SK-N-SH treated with all-trans-retinoic acid at 6 μM for 48 hours (cell line): Measurements from ENCODE around the gene DGKI.
A peak's percentile ranks its signal among the peaks of the same experiment; 100 is the strongest.

Source experiments
- ATAC-seq: fragments of 200-7000 bp; cut with Tn5 transposase; 3 replicates; pipeline ENCODE4 v1.9.1; 2020; ENCODE audit warnings: mild to moderate bottlenecking, moderate library complexity
- BACH2 ChIP-seq: fragments of 250-450 bp; sonication (Bioruptor Pico); IDR thresholded peaks from 2 replicates; pipeline ENCODE4 v1.9.0; 2021; ENCODE audit warnings: mild to moderate bottlenecking, borderline replicate concordance
- CSDC2 ChIP-seq: fragments of 250-450 bp; sonication (Bioruptor Pico); IDR thresholded peaks from 2 replicates; pipeline ENCODE4 v1.5.0; 2020; ENCODE audit warnings: mild to moderate bottlenecking, moderate library complexity
- RARB ChIP-seq: fragments of 250-450 bp; sonication (Bioruptor Pico); IDR thresholded peaks from 2 replicates; pipeline ENCODE4 v1.8.0; 2021; ENCODE audit warnings: mild to moderate bottlenecking, moderate library complexity
- SNAI2 ChIP-seq: fragments of 250-450 bp; sonication (Bioruptor Pico); IDR thresholded peaks from 2 replicates; pipeline ENCODE4 v1.5.0; 2020; ENCODE audit warnings: mild to moderate bottlenecking, moderate library complexity
- TOX ChIP-seq: fragments of 250-450 bp; sonication (Bioruptor Pico); IDR thresholded peaks from 2 replicates; pipeline ENCODE4 v1.8.0; 2021; ENCODE audit warnings: mild to moderate bottlenecking, moderate library complexity, borderline replicate concordance
- ZFP3 ChIP-seq: fragments of 250-450 bp; sonication (Bioruptor Pico); IDR thresholded peaks from 2 replicates; pipeline ENCODE4 v1.5.0; 2020; ENCODE audit warnings: mild to moderate bottlenecking, moderate library complexity
- ZFP30 ChIP-seq: fragments of 450-650 bp; formaldehyde crosslinking; IDR thresholded peaks from 2 replicates; pipeline ENCODE4 v1.5.0; 2022; ENCODE audit warnings: mild to moderate bottlenecking, moderate library complexity
- ZNF565 ChIP-seq: fragments of 450-650 bp; formaldehyde crosslinking; conservative IDR thresholded peaks from 2 replicates; pipeline ENCODE4 v1.5.0; 2020; ENCODE audit warnings: low read depth, mild to moderate bottlenecking, moderate library complexity
- ZNF8 ChIP-seq: fragments of 450-650 bp; formaldehyde crosslinking; IDR thresholded peaks from 2 replicates; pipeline ENCODE4 v1.5.0; 2020; ENCODE audit warnings: mild to moderate bottlenecking, moderate library complexity
- TF ChIP-seq, protein P1 (sequence below): fragments of 250-450 bp; sonication (Bioruptor Pico); IDR thresholded peaks from 2 replicates; pipeline ENCODE4 v1.8.0; 2021; ENCODE audit warnings: low read depth, mild to moderate bottlenecking, moderate library complexity, borderline replicate concordance
- TF ChIP-seq, protein P2 (sequence below): fragments of 250-450 bp; sonication (Bioruptor Pico); IDR thresholded peaks from 2 replicates; pipeline ENCODE4 v1.5.1; 2021; ENCODE audit warnings: mild to moderate bottlenecking, moderate library complexity
- TF ChIP-seq, protein P3 (sequence below): fragments of 250-450 bp; sonication (Bioruptor Pico); IDR thresholded peaks from 2 replicates; pipeline ENCODE4 v1.8.0; 2020; ENCODE audit warnings: mild to moderate bottlenecking, moderate library complexity, borderline replicate concordance
- TF ChIP-seq, protein P4 (sequence below): fragments of 250-450 bp; sonication (Bioruptor Pico); IDR thresholded peaks from 2 replicates; pipeline ENCODE4 v1.5.0; 2020; ENCODE audit warnings: mild to moderate bottlenecking, moderate library complexity

The DGKI gene

DNA sequence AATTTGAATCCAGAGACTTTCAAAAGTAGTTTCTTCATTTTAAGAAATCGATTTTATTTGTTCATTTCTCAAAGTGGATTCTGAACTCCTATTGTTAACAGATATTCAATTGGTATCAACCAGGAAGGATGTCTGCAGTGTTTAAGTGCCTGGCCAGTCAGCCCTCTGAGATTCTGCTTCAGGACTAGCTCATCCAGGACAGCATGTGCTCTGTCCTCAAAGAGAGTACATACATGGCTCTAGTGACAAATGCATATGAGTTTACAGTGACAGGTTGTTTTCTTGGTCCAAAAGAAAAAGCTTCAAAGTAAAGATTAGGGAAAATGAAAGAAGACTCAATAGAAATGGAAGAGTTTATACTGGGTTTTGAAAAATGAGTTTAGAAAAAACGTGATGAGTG is 494.8 kb downstream of the DGKI start (continued):
- TF ChIP-seq ZNF565 (CRISPR knock-in tag): no peak
- TF ChIP-seq, protein P1, sequence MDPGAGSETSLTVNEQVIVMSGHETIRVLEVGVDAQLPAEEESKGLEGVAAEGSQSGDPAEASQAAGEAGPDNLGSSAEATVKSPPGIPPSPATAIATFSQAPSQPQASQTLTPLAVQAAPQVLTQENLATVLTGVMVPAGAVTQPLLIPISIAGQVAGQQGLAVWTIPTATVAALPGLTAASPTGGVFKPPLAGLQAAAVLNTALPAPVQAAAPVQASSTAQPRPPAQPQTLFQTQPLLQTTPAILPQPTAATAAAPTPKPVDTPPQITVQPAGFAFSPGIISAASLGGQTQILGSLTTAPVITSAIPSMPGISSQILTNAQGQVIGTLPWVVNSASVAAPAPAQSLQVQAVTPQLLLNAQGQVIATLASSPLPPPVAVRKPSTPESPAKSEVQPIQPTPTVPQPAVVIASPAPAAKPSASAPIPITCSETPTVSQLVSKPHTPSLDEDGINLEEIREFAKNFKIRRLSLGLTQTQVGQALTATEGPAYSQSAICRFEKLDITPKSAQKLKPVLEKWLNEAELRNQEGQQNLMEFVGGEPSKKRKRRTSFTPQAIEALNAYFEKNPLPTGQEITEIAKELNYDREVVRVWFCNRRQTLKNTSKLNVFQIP (CRISPR knock-in tag): no peak
- no peak for TF ChIP-seq CSDC2 (CRISPR knock-in tag)
- TF ChIP-seq RARB (CRISPR knock-in tag): no peak
- no peak for TF ChIP-seq BACH2 (CRISPR knock-in tag)
- TF ChIP-seq ZNF8 (CRISPR knock-in tag): no peak
- TF ChIP-seq, protein P2, sequence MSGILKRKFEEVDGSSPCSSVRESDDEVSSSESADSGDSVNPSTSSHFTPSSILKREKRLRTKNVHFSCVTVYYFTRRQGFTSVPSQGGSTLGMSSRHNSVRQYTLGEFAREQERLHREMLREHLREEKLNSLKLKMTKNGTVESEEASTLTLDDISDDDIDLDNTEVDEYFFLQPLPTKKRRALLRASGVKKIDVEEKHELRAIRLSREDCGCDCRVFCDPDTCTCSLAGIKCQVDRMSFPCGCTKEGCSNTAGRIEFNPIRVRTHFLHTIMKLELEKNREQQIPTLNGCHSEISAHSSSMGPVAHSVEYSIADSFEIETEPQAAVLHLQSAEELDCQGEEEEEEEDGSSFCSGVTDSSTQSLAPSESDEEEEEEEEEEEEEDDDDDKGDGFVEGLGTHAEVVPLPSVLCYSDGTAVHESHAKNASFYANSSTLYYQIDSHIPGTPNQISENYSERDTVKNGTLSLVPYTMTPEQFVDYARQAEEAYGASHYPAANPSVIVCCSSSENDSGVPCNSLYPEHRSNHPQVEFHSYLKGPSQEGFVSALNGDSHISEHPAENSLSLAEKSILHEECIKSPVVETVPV (CRISPR knock-in tag): no peak

DNA sequence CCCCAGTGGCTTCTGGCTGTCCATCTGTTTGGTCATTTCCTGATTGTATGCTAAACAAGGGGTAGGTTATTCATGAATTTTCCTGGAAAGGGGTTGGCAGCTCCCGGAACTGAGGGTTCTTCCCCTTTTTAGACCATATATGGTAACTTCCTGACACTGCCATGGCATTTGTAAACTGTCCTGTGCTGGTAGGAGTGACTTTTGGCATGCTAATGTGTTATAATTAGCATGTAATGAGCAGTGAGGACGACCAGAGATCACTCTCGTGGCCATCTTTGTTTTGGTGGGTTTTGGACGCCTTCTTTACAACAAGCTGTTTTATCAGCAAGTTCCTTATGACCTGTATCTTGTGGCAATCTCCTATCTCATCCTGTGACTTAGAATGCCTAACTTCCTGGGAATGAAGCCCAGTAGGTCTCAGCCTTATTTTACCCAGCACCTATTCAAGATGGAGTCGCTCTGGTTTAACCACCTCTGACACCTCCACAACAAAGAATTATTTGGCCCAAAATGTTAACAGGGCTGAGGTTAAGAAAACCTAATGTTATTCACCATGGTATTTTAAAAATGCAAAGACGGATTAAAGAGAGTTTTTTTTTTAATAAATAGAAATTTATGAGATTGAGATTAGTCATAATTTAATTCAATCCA is 500.9 kb downstream of the DGKI start:
- no peak for TF ChIP-seq TOX (CRISPR knock-in tag)
- TF ChIP-seq, protein P3, sequence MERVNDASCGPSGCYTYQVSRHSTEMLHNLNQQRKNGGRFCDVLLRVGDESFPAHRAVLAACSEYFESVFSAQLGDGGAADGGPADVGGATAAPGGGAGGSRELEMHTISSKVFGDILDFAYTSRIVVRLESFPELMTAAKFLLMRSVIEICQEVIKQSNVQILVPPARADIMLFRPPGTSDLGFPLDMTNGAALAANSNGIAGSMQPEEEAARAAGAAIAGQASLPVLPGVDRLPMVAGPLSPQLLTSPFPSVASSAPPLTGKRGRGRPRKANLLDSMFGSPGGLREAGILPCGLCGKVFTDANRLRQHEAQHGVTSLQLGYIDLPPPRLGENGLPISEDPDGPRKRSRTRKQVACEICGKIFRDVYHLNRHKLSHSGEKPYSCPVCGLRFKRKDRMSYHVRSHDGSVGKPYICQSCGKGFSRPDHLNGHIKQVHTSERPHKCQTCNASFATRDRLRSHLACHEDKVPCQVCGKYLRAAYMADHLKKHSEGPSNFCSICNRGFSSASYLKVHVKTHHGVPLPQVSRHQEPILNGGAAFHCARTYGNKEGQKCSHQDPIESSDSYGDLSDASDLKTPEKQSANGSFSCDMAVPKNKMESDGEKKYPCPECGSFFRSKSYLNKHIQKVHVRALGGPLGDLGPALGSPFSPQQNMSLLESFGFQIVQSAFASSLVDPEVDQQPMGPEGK (CRISPR knock-in tag): no peak
- TF ChIP-seq, protein P4, sequence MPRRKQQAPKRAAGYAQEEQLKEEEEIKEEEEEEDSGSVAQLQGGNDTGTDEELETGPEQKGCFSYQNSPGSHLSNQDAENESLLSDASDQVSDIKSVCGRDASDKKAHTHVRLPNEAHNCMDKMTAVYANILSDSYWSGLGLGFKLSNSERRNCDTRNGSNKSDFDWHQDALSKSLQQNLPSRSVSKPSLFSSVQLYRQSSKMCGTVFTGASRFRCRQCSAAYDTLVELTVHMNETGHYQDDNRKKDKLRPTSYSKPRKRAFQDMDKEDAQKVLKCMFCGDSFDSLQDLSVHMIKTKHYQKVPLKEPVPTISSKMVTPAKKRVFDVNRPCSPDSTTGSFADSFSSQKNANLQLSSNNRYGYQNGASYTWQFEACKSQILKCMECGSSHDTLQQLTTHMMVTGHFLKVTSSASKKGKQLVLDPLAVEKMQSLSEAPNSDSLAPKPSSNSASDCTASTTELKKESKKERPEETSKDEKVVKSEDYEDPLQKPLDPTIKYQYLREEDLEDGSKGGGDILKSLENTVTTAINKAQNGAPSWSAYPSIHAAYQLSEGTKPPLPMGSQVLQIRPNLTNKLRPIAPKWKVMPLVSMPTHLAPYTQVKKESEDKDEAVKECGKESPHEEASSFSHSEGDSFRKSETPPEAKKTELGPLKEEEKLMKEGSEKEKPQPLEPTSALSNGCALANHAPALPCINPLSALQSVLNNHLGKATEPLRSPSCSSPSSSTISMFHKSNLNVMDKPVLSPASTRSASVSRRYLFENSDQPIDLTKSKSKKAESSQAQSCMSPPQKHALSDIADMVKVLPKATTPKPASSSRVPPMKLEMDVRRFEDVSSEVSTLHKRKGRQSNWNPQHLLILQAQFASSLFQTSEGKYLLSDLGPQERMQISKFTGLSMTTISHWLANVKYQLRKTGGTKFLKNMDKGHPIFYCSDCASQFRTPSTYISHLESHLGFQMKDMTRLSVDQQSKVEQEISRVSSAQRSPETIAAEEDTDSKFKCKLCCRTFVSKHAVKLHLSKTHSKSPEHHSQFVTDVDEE (CRISPR knock-in tag): no peak
- no peak for ATAC-seq

DNA sequence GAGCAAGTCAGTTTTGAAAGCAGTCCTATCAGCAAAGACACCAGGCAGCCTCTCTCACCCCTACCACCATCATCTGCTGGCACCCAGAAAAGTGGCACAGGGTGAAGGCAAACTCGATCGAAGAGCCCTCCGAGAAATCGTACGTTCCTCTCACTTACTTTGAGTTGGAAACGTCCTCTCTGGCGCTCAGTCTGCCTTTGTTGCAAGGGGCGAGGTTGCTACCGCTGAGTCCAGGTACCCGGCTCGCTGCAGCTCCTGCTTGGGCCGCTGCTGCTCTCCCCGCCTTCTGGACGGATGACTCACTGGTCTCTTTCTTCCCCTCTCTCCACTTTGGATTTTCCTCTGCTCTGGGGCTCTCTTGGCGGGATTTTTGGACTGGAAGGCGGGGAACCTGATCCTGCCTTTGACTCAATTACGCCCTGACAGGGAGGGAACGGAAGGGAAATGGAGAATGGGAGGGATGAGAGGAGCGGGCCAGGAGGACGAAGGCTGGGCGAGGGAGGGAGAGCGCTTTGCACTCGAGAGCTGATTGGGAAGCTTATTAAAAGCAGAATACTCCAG is 503.4 kb downstream of the DGKI start, which contains the start of gene PTN:
TSS of gene PTN (minus strand) at position 453 of the 561 bp plus-strand sequence. CDS start 88,760 bp downstream, outside the sequence.
- ATAC-seq: peak; percentile 96
- TF ChIP-seq ZFP30 (CRISPR knock-in tag): 0 out of 2 replicates have a peak, but pooled peaks have one; percentile 43
- no peak for TF ChIP-seq SNAI2 (CRISPR knock-in tag)

GRCh38 chr7:137342828-137343261 is 503.9 kb downstream of the DGKI start:
- TF ChIP-seq ZNF565 (CRISPR knock-in tag) (no peak), TOX (CRISPR knock-in tag) (no peak)
- peak; percentile 55 for ATAC-seq

GRCh38 chr7:137342265-137342664 is 504.5 kb downstream of the DGKI start:
- no peak; the same call in 2 of the 3 replicates for ATAC-seq
- peak; percentile 61; the same call in 1 of the 2 replicates for TF ChIP-seq ZFP3 (CRISPR knock-in tag)
- TF ChIP-seq, protein P2 (CRISPR knock-in tag): no peak
- TF ChIP-seq, all 23 proteins: peak for 1
